HL-60 (cell line): ENCODE results near the gene TOMM22.

Experiments used
- DNase-seq, 2 experiments: peaks; one replicate each; pipeline ENCODE4 v3.0.0-alpha.2; 2010 to 2020; ENCODE audit warnings: low read depth in 1 of 2, low spot score in 1 of 2
- H3K27ac ChIP-seq: fragments of 250-450 bp; sonication (Bioruptor Pico); replicated peaks from 2 replicates; pipeline ENCODE4 v1.5.1; 2020; ENCODE audit warnings: mild to moderate bottlenecking, moderate library complexity
- H3K27me3 ChIP-seq: fragments of 250-450 bp; sonication (Bioruptor Pico); 2 replicates; pipeline ENCODE4 v1.5.1; 2021; ENCODE audit warnings: mild to moderate bottlenecking, moderate library complexity; ENCODE audit not compliant: insufficient read depth, poor library complexity, severe bottlenecking
- H3K4me3 ChIP-seq: replicated peaks from 2 replicates; pipeline ENCODE4 v1.5.1; 2011; ENCODE audit warnings: mild to moderate bottlenecking, control low read depth, low read length; ENCODE audit not compliant: insufficient read depth
- CTCF ChIP-seq: IDR thresholded peaks from one replicate; pipeline ENCODE4 v1.5.1; 2011; ENCODE audit warnings: low read length, control low read depth, inconsistent platforms; ENCODE audit not compliant: insufficient read depth
- GABPA ChIP-seq: IDR thresholded peaks from 2 replicates; pipeline ENCODE4 v1.6.1; 2012; ENCODE audit warnings: low read depth
- POLR2AphosphoS5 ChIP-seq: IDR thresholded peaks from 2 replicates; pipeline ENCODE4 v1.6.1; 2012; ENCODE audit warnings: low read depth
- REST ChIP-seq: IDR thresholded peaks from 2 replicates; pipeline ENCODE4 v1.6.1; 2012; ENCODE audit warnings: low read depth; ENCODE audit not compliant: insufficient replicate concordance
- SPI1 ChIP-seq: IDR thresholded peaks from 2 replicates; pipeline ENCODE4 v1.6.1; 2012; ENCODE audit warnings: low read depth, mild to moderate bottlenecking, borderline replicate concordance

Gene TOMM22

GRCh38 chr22:38685761-38686160 is 4.0 kb downstream of the TOMM22 start:
- Histone ChIP-seq H3K27ac (no peak overlapping the region), H3K4me3 (no peak overlapping the region), H3K27me3 (no peaks in the 10 kb centered on the region)
- TF ChIP-seq CTCF (no peak), REST (no peak), GABPA (no peak), POLR2AphosphoS5 (no peak), SPI1 (no peak)
- DNase-seq = no peak

- TF ChIP-seq GABPA (no peak), CTCF (no peak), POLR2AphosphoS5 (no peak), REST (no peak), SPI1 (no peak)
- H3K27ac ChIP-seq = no peak overlapping the region
- no peaks in the 10 kb centered on the region for H3K27me3 ChIP-seq
- DNase-seq = no peak
- no peak overlapping the region for H3K4me3 ChIP-seq
Observed at GRCh38 chr22:38689651-38690050, 7.9 kb downstream of the TOMM22 start.

DNA sequence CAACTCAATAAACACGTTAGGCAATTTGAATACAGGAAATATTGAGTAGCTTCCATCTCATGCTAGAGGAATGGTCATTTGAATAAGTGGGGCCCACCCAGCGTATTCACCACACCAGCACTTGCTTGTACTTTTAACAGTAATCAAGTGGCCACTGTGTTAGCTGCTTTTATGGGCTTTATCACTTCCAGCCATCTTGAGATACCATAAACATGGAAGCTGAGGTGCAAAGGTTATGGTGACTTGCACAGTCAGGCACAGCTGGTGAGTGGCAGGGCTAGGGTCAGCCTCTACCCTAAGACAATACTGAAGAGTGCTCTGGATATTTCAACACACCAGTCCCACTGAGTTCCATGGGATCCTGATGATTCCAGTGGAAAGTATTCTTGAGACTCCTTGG is 12.3 kb downstream of the TOMM22 start:
- TF ChIP-seq CTCF (no peak), REST (no peak), SPI1 (no peak), POLR2AphosphoS5 (no peak), GABPA (no peak)
- DNase-seq = no peak
- Histone ChIP-seq H3K27me3 (no peaks in the 10 kb centered on the region), H3K27ac (no peak overlapping the region), H3K4me3 (no peak overlapping the region)
